Gastroesophageal sphincter (tissue), 4 donors: ENCODE measurements around the gene F2R. TPM values are rescaled to one million over a fixed set of nuclear protein-coding genes. Genes with fewer than 3 reads are reported as not detected.

Experiments
- ATAC-seq: fragments of 150-250 bp; one replicate; pipeline ENCODE4 v1.9.1; 2016; ENCODE audit warnings: mild to moderate bottlenecking, moderate library complexity
- H3K27ac ChIP-seq, 4 donors: fragments of 200-600 bp; sonication (generic) in 3 of 4; 1 replicate in 3 of 4; 2 replicates in 1 of 4; pipeline ENCODE4 v1.5.1; 2016 to 2019
- H3K27me3 ChIP-seq: fragments of 200-600 bp; sonication (generic); one replicate; pipeline ENCODE4 v1.5.1; 2019
- H3K36me3 ChIP-seq, 2 donors: fragments of 200-600 bp; sonication (generic); one replicate each; pipeline ENCODE4 v1.5.1; 2019; ENCODE audit warnings: control low read depth in 1 of 2
- H3K4me1 ChIP-seq, 3 donors: fragments of 200-600 bp; sonication (generic); 1 replicate in 2 of 3; 2 replicates in 1 of 3; pipeline ENCODE4 v1.5.1; 2016 to 2019; ENCODE audit warnings: control low read depth in 2 of 3
- H3K4me3 ChIP-seq, 2 donors: fragments of 200-600 bp; sonication (generic); one replicate each; pipeline ENCODE4 v1.5.1; 2019; ENCODE audit warnings: mild to moderate bottlenecking in 1 of 2, moderate library complexity in 1 of 2
- H3K9me3 ChIP-seq, 3 donors: fragments of 200-600 bp; sonication (generic); one replicate each; pipeline ENCODE4 v1.5.1; 2017 to 2019; ENCODE audit warnings: control low read depth in 2 of 3
- EP300 ChIP-seq: sonication (generic); formaldehyde crosslinking; IDR thresholded peaks from one replicate; pipeline ENCODE4 v1.6.1; 2017; ENCODE audit warnings: antibody characterized with exemption, mild to moderate bottlenecking
- POLR2A ChIP-seq, 2 donors: fragments of 450-650 bp; IDR thresholded peaks; one replicate each; pipeline ENCODE4 v1.6.1; 2017; ENCODE audit warnings: antibody characterized with exemption in 2 of 2, mild to moderate bottlenecking in 2 of 2, moderate library complexity in 1 of 2
- POLR2AphosphoS5 ChIP-seq: sonication (generic); formaldehyde crosslinking; IDR thresholded peaks from one replicate; pipeline ENCODE4 v1.6.1; 2017; ENCODE audit warnings: antibody characterized with exemption
- WGBS, 2 donors: methylation state at CpG; one replicate each; pipeline ENCODE4 v1.1.5; 2018; ENCODE audit warnings: low coverage in 1 of 2; 5-methylcytosine and 5-hydroxymethylcytosine counted together
- total RNA-seq, 4 donors: library from RNA; depleted of rRNA; stranded (reverse); fragments of >200 nt; gene quantifications; one replicate each; pipeline ENCODE4 v1.1.0, GENCODE V29; 2016
- TF ChIP-seq, protein P1 (sequence below), 4 experiments: fragments of 200-600 bp in 2 of 4; fragments of 450-650 bp in 2 of 4; sonication (generic) in 1 of 4; IDR thresholded peaks; one replicate each; pipeline ENCODE4 v1.5.1; 2017 to 2019; ENCODE audit warnings: antibody characterized with exemption in 4 of 4, mild to moderate bottlenecking in 2 of 4, moderate library complexity in 2 of 4

F2R gene
- total RNA-seq, 4 donors from 2014 or later, result 7.5 to 20.9 (median 11.3) TPM

DNA sequence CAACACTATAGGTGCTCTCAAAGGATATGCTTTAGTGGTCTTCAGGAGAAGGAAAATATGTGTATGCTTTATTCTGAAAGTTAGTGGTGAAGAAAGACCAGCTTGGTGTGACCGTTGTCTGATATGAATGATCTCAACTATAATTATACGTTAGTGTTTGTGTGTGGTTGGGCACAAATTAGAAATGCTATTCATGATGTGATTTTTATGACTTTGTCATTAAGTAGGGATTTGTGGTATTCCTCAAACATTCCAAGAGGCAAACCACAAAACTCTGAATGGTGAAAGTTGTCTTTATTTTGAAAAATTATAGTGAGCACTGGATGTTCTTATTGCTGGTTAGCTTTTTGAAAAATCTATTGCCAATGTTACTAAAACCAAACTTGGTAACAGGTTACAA, 6.2 kb upstream of the F2R start:
- TF ChIP-seq, protein P1, sequence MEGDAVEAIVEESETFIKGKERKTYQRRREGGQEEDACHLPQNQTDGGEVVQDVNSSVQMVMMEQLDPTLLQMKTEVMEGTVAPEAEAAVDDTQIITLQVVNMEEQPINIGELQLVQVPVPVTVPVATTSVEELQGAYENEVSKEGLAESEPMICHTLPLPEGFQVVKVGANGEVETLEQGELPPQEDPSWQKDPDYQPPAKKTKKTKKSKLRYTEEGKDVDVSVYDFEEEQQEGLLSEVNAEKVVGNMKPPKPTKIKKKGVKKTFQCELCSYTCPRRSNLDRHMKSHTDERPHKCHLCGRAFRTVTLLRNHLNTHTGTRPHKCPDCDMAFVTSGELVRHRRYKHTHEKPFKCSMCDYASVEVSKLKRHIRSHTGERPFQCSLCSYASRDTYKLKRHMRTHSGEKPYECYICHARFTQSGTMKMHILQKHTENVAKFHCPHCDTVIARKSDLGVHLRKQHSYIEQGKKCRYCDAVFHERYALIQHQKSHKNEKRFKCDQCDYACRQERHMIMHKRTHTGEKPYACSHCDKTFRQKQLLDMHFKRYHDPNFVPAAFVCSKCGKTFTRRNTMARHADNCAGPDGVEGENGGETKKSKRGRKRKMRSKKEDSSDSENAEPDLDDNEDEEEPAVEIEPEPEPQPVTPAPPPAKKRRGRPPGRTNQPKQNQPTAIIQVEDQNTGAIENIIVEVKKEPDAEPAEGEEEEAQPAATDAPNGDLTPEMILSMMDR (IDR thresholded peaks at IDR 0.05), result no peak
- Histone ChIP-seq H3K9me3 (no peaks in the 10 kb centered on the region), H3K4me3 (no peak overlapping the region), H3K36me3 (no peaks in the 10 kb centered on the region), H3K4me1 (peaks cover 0 to 2% (median 0%) of the 10 kb centered on the region in 3 donors), H3K27ac (no peak overlapping the region), H3K27me3 (peaks cover 2% of the 10 kb centered on the region)
- 67 to 75% methylated on average over 1 to 2 of the region's 2 CpGs for WGBS, 2 donors
- no peak for ATAC-seq

DNA sequence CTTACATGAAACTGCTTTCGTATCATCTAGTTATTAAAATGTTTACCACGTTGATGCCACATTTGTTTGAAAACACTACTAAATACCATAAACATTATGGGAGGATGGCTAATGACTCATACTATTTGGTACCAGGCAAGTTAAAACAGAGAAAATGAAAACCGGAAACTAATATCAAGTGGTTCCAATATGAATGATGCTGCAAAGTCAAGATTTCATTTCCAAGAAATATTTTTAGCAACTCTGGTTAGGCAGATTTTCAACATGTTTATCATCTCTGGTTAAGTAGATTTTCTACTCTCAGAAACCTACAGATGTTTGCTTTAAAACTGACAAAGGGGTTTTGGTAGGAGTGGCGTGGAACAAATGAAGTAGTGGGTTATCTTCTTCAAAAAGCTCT, 4.9 kb upstream of the F2R start:
- H3K4me3 ChIP-seq, result no peak overlapping the region
- peaks cover 0 to 14% (median 0%) of the 10 kb centered on the region in 3 donors for H3K4me1 ChIP-seq
- H3K36me3 ChIP-seq, result no peaks in the 10 kb centered on the region
- TF ChIP-seq EP300, result no peak
- no peak for TF ChIP-seq POLR2A (IDR thresholded peaks at IDR 0.05)
- no peak for TF ChIP-seq POLR2AphosphoS5
- TF ChIP-seq, protein P1 (IDR thresholded peaks at IDR 0.05), result no peak
- WGBS, 2 donors, result 53 to 85% methylated on average over 4 of the region's 4 CpGs
- H3K9me3 ChIP-seq, result no peaks in the 10 kb centered on the region
- ATAC-seq, result no peak
- H3K27me3 ChIP-seq, result peaks cover 15% of the 10 kb centered on the region
- no peak overlapping the region for H3K27ac ChIP-seq

DNA sequence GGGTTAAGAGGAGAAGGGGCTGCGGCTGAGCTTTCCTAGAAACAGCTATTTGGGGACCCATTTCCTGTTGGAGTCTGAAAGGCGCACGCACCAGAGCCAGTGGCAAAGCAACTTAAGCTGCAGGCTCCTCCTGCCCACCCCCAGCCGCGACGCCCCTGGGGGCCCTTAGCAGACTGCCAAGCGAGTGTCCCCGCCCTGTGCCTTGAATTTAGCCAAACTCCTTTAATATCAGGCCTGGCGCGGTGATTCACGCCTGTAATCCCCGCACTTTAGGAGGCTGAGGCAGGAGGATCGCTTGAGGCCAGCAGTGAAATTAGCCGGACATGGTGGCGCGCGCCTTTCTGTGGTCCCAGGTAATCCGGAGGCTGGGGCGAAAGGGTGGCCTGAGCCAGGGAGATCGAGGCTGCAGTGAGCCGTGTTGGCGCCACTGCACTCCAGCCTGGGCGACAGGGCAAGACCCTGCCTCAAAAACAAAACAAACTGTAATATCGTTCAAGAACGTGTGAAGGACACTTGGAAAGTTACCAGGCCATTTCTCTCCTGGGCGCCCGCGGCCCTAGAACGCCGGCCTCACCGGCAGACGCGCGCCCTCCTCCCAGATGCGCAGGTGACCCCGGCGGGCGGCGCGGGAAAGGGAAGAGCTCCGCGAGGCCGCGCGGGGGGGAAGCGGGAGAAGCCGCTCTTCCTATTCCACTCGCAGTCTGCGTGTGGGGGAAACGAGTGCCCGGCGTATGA, 1.0 kb upstream of the F2R start:
- Histone ChIP-seq H3K36me3 (no peaks in the 10 kb centered on the region), H3K27me3 (peaks cover 34% of the 10 kb centered on the region), H3K4me1 (peaks cover 0 to 31% (median 0%) of the 10 kb centered on the region in 3 donors), H3K27ac (peak overlapping the region in 3 of 4 donors; percentile 55 to 77 (median 61)), H3K4me3 (peak overlapping the region; percentile 61 to 74), H3K9me3 (no peaks in the 10 kb centered on the region)
- ATAC-seq, result no peak
- WGBS, 2 donors, result 11 to 18% methylated on average over 8 to 15 of the region's 52 CpGs
- TF ChIP-seq EP300 (no peak), POLR2AphosphoS5 (no peak), POLR2A (IDR thresholded peaks at IDR 0.05) (no peak)
- TF ChIP-seq, protein P1 (IDR thresholded peaks at IDR 0.05), result no peak

DNA sequence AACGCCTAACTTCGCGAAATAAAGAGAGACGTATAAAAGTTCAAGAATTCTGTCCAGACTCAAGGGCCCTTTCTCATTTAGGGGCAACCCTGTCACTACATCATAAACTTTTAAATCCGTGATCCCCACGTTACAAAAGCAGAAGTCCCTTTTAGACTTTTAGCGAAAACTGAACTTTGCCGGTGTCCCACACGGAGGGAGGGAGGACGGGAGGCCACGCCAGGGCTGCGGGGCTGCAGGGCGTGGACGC, 515 bp upstream of the F2R start:
- TF ChIP-seq EP300 (no peak), POLR2A (IDR thresholded peaks at IDR 0.05) (no peak), POLR2AphosphoS5 (no peak)
- TF ChIP-seq, protein P1 (IDR thresholded peaks at IDR 0.05), result no peak
- Histone ChIP-seq H3K27ac (peak overlapping the region in 3 of 4 donors; percentile 55 to 77 (median 61)), H3K9me3 (no peaks in the 10 kb centered on the region), H3K36me3 (no peaks in the 10 kb centered on the region), H3K4me3 (peak overlapping the region; percentile 61 to 74), H3K27me3 (peaks cover 34% of the 10 kb centered on the region), H3K4me1 (peaks cover 0 to 31% (median 0%) of the 10 kb centered on the region in 3 donors)
- WGBS, 2 donors, result 2% methylated on average over 13 of the region's 14 CpGs; no CpG with 5 or more reads in 1 of the 2 donors
- ATAC-seq, result no peak

DNA sequence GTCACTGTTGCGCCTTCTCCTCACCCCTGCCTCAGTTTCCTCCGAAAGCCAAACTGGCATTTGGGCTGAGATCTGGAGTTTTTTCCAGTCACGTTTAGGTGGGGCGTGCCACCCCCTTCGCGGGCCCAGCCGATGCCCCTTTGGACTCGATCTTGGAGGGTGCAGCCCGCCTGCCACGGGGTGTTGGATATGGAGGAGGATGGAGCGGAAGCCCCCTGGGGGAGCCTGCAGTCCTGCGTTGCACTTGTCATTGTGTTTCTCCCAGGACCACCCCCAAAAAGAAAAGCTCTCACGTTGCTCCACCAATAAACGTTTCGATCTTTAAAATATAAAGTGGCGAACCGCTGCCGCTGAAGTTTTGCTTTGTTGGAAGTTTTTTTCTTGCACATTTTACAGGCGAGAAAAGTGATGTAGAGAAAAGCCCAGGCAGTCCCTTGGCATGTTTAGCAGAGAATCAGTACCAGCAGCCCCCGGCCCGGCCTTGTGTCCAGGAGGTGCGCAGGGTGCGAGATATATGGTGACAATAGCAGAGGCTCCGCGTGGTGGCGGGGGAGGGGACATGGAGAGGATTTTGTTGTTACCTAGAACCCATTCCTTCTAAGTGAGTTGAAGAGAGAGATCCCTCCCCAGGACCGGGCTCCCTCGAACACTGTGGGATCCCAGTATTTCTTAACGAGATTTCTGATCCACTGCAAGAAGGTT, 681 bp downstream of the F2R start:
- H3K27me3 ChIP-seq, result peaks cover 34% of the 10 kb centered on the region
- no peak for TF ChIP-seq POLR2AphosphoS5
- TF ChIP-seq POLR2A (IDR thresholded peaks at IDR 0.05), result no peak
- TF ChIP-seq, protein P1 (IDR thresholded peaks at IDR 0.05), result no peak
- no peak for TF ChIP-seq EP300
- 6 to 12% methylated on average over 8 to 16 of the region's 29 CpGs for WGBS, 2 donors
- no peak for ATAC-seq
- peak overlapping the region in 3 of 4 donors; percentile 55 to 77 (median 61) for H3K27ac ChIP-seq
- H3K4me3 ChIP-seq, result peak overlapping the region; percentile 61 to 74
- H3K4me1 ChIP-seq, result peaks cover 0 to 31% (median 0%) of the 10 kb centered on the region in 3 donors
- H3K9me3 ChIP-seq, result no peaks in the 10 kb centered on the region
- no peaks in the 10 kb centered on the region for H3K36me3 ChIP-seq
